HCT116 (cell line): ENCODE data around the gene CTSV. TPM values are rescaled to one million over a fixed set of nuclear protein-coding genes. Genes with fewer than 3 reads are reported as not detected.
"Not testable (repeated sequence)": the region's sequence is repeated elsewhere in the genome, so short reads cannot be mapped to it uniquely, and the experiment has no call there.

Experiments
- ATAC-seq: fragments of 200-7000 bp; cut with Tn5 transposase; 2 replicates; pipeline ENCODE4 v1.9.1; 2020; ENCODE audit warnings: mild to moderate bottlenecking, moderate library complexity
- BruUV-seq: library from RNA; stranded (reverse); fragments of 400-500 nt; replicated peaks from 2 replicates; lab custom pipeline; 2021; lab: Mats Ljungman, UMichigan
- CTCF ChIA-PET: fragments of 300-600 bp; sonication (Branson Sonifier 250); formaldehyde crosslinking; loops from one replicate; lab custom pipeline; 2021; ENCODE audit warnings: antibody characterized with exemption; lab: Charles Lee
- POLR2A ChIA-PET: fragments of 300-600, 350-600 bp; sonication (Branson Sonifier 250); formaldehyde crosslinking; loops from one replicate; lab custom pipeline; 2021; ENCODE audit warnings: antibody characterized with exemption; lab: Charles Lee
- RAD21 ChIA-PET, 2 experiments: fragments of 300-600 bp; sonication (Branson Sonifier 250); formaldehyde crosslinking; loops; one replicate each; lab custom pipeline; 2023; ENCODE audit warnings: low total read pairs in 2 of 2; ENCODE audit not compliant: uncharacterized antibody in 2 of 2, unreplicated experiment in 2 of 2, low non-redundant PET in 1 of 2; lab: Charles Lee
- DNase-seq: peaks from one replicate; pipeline ENCODE4 v3.0.0-alpha.2; 2010; ENCODE audit warnings: low read depth, low spot score
- H2AFZ ChIP-seq: fragments of 200-600 bp; shearing (Covaris generic), sonication (generic); 2 replicates; pipeline ENCODE4 v1.6.1; 2017; ENCODE audit warnings: low read depth, mixed run types, mixed read lengths, antibody characterized with exemption, low read length; ENCODE audit not compliant: poor library complexity, severe bottlenecking
- H3K27ac ChIP-seq: 2 replicates; pipeline ENCODE4 v1.5.1; 2012; ENCODE audit warnings: low read depth, low read length
- H3K27me3 ChIP-seq: fragments of 200-600 bp; sonication (generic); 2 replicates; pipeline ENCODE4 v1.6.1; 2016; ENCODE audit warnings: mixed run types, low read length, mixed read lengths; ENCODE audit not compliant: insufficient read depth
- H3K36me3 ChIP-seq, 2 experiments: fragments of 200-500 bp in 1 of 2; fragments of 200-600 bp in 1 of 2; sonication (Bioruptor generic) in 1 of 2; sonication (generic) in 1 of 2; 2 replicates each; pipeline versions ENCODE4 v1.5.1 to v1.6.1; 2014 to 2016; ENCODE audit warnings: low read length in 2 of 2, inconsistent platforms in 1 of 2, mixed read lengths in 1 of 2, mixed run types in 1 of 2; ENCODE audit not compliant: insufficient read depth in 2 of 2, control insufficient read depth in 1 of 2
- H3K4me1 ChIP-seq, 2 experiments: fragments of 200-600 bp in 1 of 2; sonication (generic) in 1 of 2; 2 replicates each; pipeline versions ENCODE4 v1.5.1 to v1.6.1; 2012 to 2017; ENCODE audit warnings: low read length in 2 of 2, inconsistent platforms in 1 of 2, mild to moderate bottlenecking in 1 of 2, mixed read lengths in 1 of 2, mixed run types in 1 of 2, moderate library complexity in 1 of 2; ENCODE audit not compliant: insufficient read depth in 2 of 2, control insufficient read depth in 1 of 2
- H3K4me2 ChIP-seq: fragments of 200-600 bp; sonication (generic); 2 replicates; pipeline ENCODE4 v1.6.1; 2017; ENCODE audit warnings: mixed run types, low read length, mixed read lengths
- H3K4me3 ChIP-seq, 2 experiments: fragments of 200-600 bp in 1 of 2; sonication (generic) in 1 of 2; replicated peaks in 1 of 2; 2 replicates each; pipeline ENCODE4 v1.5.1; 2011 to 2016; ENCODE audit warnings: low read length in 2 of 2, control low read depth in 1 of 2, low read depth in 1 of 2, mild to moderate bottlenecking in 1 of 2, mixed read lengths in 1 of 2, mixed run types in 1 of 2
- H3K79me2 ChIP-seq: fragments of 200-600 bp; sonication (generic); 2 replicates; pipeline ENCODE4 v1.6.1; 2017; ENCODE audit warnings: mild to moderate bottlenecking, mixed run types, low read length, moderate library complexity, mixed read lengths; ENCODE audit not compliant: insufficient read depth
- H3K9ac ChIP-seq: fragments of 200-600 bp; sonication (generic); 2 replicates; pipeline ENCODE4 v1.6.1; 2016; ENCODE audit warnings: low read length, mixed read lengths
- H3K9me2 ChIP-seq: fragments of 200-600 bp; sonication (generic), shearing (Covaris generic); 2 replicates; pipeline ENCODE4 v1.6.1; 2017; ENCODE audit warnings: mixed run types, mild to moderate bottlenecking, moderate library complexity; ENCODE audit not compliant: insufficient read depth
- H3K9me3 ChIP-seq, 2 experiments: fragments of 200-500 bp in 1 of 2; fragments of 200-600 bp in 1 of 2; sonication (Bioruptor generic) in 1 of 2; sonication (generic) in 1 of 2; 2 replicates each; pipeline ENCODE4 v1.6.1; 2014 to 2017; ENCODE audit warnings: low read length in 2 of 2, mixed read lengths in 2 of 2, inconsistent platforms in 1 of 2, low read depth in 1 of 2, mild to moderate bottlenecking in 1 of 2, mixed run types in 1 of 2, moderate library complexity in 1 of 2; ENCODE audit not compliant: control insufficient read depth in 1 of 2, insufficient read depth in 1 of 2
- H4K20me1 ChIP-seq: fragments of 200-600 bp; sonication (generic), shearing (Covaris generic); 2 replicates; pipeline ENCODE4 v1.6.1; 2017; ENCODE audit warnings: mixed run types, mild to moderate bottlenecking, moderate library complexity; ENCODE audit not compliant: insufficient read depth
- YY1 ChIP-seq: IDR thresholded peaks from 2 replicates; pipeline ENCODE4 v1.6.1; 2011; ENCODE audit warnings: low read length, low read depth, moderate library complexity, mild to moderate bottlenecking; ENCODE audit not compliant: insufficient replicate concordance; ENCODE audit errors: extremely low read depth
- intact Hi-C: fragments of 100-400 bp; cut with micrococcal nuclease; formaldehyde crosslinking; loops from 2 replicates; pipeline ENCODE4 v1.10.0; 2022
- total RNA-seq: library from RNA; stranded (reverse); gene quantifications from one replicate; pipeline ENCODE4 v1.2.1, GENCODE V29; 2021; ENCODE audit not compliant: unreplicated experiment
- TF ChIP-seq, protein P1 (sequence below): IDR thresholded peaks from 2 replicates; pipeline ENCODE4 v1.6.1; 2011; ENCODE audit warnings: mild to moderate bottlenecking, low read length, moderate library complexity; ENCODE audit not compliant: insufficient replicate concordance; ENCODE audit errors: extremely low read depth

CTSV gene
- total RNA-seq, 1 experiment from 2014 or later = 15.5 TPM

DNA sequence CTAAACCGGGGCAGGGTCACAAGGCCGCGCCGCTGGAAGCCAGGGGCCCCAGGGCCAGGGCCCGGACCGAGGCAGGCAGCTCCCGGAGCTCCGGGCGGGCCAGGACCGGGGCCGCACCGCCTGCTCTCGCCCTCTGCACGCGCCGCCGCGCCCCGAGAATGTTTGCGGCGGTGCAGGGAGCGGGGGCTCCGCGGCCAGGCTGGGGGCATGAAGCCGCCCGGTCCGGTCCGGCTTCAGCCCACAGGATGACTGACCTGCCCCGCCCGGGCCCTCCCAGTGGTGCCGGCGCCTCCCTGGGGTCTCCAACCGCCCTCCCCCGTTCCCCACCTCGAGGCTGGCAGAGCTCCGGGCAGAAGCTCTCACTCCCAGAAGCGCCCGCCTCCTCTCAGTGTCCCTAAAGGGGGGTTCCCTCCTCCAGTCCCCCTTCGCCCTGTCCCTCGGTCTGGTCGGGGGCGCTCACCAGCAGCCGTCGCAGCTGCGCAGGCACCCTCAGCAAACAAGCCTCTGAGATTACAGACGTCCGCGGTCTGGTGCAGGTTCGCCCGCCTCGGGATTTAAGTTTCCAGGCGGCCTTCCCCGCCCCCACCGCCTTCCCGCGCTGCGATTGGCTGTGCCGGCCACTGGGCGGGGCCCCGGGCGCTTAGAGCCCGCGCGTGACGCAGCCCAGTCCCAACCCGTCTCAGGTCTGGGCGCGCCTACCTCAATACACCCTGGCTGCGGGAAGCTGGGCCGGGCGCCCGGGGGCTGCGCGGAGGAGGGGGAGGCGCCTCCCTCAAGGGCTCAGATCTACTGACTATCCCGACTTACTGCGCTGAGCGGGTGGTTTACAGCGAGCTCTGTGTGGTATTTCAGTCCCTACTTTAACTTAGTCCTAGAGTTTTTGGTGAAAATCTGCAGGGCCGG, at the start of gene CTSV (continued):
- no peak for TF ChIP-seq YY1
- TF ChIP-seq, protein P1, sequence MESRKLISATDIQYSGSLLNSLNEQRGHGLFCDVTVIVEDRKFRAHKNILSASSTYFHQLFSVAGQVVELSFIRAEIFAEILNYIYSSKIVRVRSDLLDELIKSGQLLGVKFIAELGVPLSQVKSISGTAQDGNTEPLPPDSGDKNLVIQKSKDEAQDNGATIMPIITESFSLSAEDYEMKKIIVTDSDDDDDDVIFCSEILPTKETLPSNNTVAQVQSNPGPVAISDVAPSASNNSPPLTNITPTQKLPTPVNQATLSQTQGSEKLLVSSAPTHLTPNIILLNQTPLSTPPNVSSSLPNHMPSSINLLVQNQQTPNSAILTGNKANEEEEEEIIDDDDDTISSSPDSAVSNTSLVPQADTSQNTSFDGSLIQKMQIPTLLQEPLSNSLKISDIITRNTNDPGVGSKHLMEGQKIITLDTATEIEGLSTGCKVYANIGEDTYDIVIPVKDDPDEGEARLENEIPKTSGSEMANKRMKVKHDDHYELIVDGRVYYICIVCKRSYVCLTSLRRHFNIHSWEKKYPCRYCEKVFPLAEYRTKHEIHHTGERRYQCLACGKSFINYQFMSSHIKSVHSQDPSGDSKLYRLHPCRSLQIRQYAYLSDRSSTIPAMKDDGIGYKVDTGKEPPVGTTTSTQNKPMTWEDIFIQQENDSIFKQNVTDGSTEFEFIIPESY = no peak

DNA sequence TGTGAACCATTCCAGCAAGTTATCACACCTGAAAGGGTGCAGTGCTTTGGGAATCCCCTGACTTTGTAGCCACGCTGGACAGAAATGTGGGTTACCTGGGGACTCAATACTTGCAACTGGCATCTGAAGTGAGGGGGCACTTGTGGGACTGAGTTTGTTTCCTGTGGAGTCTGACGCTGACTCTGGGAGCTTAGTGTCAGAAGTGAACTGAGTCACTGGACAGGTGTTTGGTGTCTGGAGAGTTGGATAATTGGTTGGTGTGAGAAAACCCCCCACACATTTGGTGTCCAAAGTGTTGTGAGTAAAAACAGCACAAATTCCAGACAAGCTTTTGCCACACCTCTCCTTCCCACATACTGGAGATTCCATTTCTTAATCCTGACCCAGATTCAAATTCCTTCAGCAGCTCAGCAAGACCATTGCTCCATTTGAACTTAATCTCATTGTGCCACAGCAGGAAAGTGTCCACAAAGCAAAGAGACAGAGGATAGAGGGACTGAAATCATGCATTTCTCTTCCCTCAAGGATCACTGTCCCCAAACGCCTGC, 48.8 kb upstream of the CTSV start:
- H3K9ac ChIP-seq, intact Hi-C loops, H2AFZ ChIP-seq, H4K20me1 ChIP-seq, RAD21 ChIA-PET, H3K79me2 ChIP-seq, H3K4me1 ChIP-seq, ATAC-seq, H3K27ac ChIP-seq, CTCF ChIA-PET, H3K9me2 ChIP-seq, POLR2A ChIA-PET, H3K4me3 ChIP-seq, BruUV-seq, H3K27me3 ChIP-seq, DNase-seq, H3K36me3 ChIP-seq, H3K4me2 ChIP-seq, H3K9me3 ChIP-seq: not testable (repeated sequence)

DNA sequence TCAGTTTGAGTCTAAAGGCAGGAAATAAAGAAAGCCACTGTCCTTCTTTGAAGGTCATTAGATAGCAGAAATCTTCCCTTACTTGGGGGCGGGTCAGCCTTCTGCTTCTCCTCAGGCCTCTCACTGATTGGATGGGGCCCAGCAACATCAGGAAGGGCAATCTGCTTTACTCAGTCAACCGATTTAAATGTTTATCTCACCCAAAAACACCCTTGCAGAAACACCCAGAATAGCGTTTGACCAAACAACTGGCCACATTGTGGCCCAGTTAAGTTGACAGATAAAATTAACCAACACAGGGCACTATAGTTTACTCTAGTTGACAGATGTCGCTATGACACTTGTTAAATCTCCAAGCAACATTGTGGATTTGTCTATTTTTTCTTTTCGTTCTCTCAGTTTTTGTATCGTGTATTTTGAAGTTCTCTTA, 45.6 kb upstream of the CTSV start:
- H3K9ac ChIP-seq, DNase-seq, POLR2A ChIA-PET: not testable (repeated sequence)

More for the DNA sequence above, 45.6 kb upstream of the CTSV start:
- RAD21 ChIA-PET, H3K36me3 ChIP-seq, CTCF ChIA-PET, ATAC-seq, H2AFZ ChIP-seq, H3K79me2 ChIP-seq, H3K4me1 ChIP-seq, H3K27ac ChIP-seq, H3K9me2 ChIP-seq, H3K9me3 ChIP-seq, H3K27me3 ChIP-seq, BruUV-seq, H3K4me2 ChIP-seq, H4K20me1 ChIP-seq, intact Hi-C loops, H3K4me3 ChIP-seq: not testable (repeated sequence)
